ENCODE data around the gene CDKAL1. TPM values are rescaled to one million over a fixed set of nuclear protein-coding genes. Genes with fewer than 3 reads are reported as not detected.

Gene CDKAL1
- total and polyA plus RNA-seq, 10 of the 15 experiments (the other 5 are each of a cell fraction or from before 2014, with no cell fraction given): 10.7 to 26.9 (median 17.3) TPM

GRCh38 chr6:21259660-21260059 lies 725.4 kb downstream of the CDKAL1 start:
- ATAC-seq: no peak
- ChIA-PET CTCF (interaction anchor here (0.7 to 0.9 kb wide), 2 partner anchors 239 to 690 kb away, joined by 3 read pairs; no protein-coding TSS in a partner anchor), POLR2A (interaction anchor here (0.5 kb wide), 1 partner anchor 329 kb away, joined by 4 read pairs; no protein-coding TSS in a partner anchor), RAD21 (ENCODE audit: unreplicated experiment) (interaction anchor here (0.9 to 1.0 kb wide), 2 partner anchors 46 to 51 kb away, joined by 3 to 4 read pairs; no protein-coding TSS in a partner anchor), SMC1A (ENCODE audit: uncharacterized antibody, unreplicated experiment) (interaction anchor here (0.7 to 1.3 kb wide), 4 partner anchors 38 to 235 kb away, joined by 3 read pairs; no protein-coding TSS in a partner anchor)
- in situ Hi-C loops (cut with MboI) (no loop called here), intact Hi-C loops (cut with micrococcal nuclease; ENCODE audit: unreplicated experiment) (loop anchor here (5.0 kb wide), 2 partner anchors 178 to 237 kb away; no protein-coding TSS in a partner anchor)
- H3K36me3 ChIP-seq (ENCODE audit: control insufficient read depth in 2 of 2, insufficient read depth in 2 of 2, low read length in 1 of 2): no peaks in the 10 kb centered on the region
- H4K20me1 ChIP-seq (ENCODE audit: control insufficient read depth, insufficient read depth): no peaks in the 10 kb centered on the region
- DNase-seq (ENCODE audit: low read depth, low spot score): no peak
- H3K79me2 ChIP-seq (ENCODE audit: control insufficient read depth, insufficient read depth, low read length): no peaks in the 10 kb centered on the region
- H3K4me2 ChIP-seq (ENCODE audit: control insufficient read depth, insufficient read depth): no peak overlapping the region
- 69% methylated on average over 2 of the region's 2 CpGs for WGBS (ENCODE audit: insufficient coverage, insufficient replicate concordance, low lambda C conversion rate, missing lambda C conversion rate)
- BruUV-seq (replicated peaks): no TSS peak
- FAIRE-seq: no peak
- no peak overlapping the region for H3K27ac ChIP-seq (ENCODE audit: control insufficient read depth, insufficient read depth)
- H3K4me3 ChIP-seq: no peak overlapping the region
- H3K9me3 ChIP-seq (replicated peaks; ENCODE audit: control insufficient read depth, insufficient read depth, low read length): no peaks in the 10 kb centered on the region; the same call in 1 of the 3 replicates
- TF ChIP-seq ZBED1 (IDR thresholded peaks at IDR 0.05; ENCODE audit: borderline replicate concordance) (no peak), POLR2AphosphoS2 (IDR thresholded peaks at IDR 0.05; ENCODE audit: low read depth, low read length) (no peak)
- H2AFZ ChIP-seq (ENCODE audit: control insufficient read depth, low read depth, low read length): no peak overlapping the region
- H3K9ac ChIP-seq (ENCODE audit: control insufficient read depth, insufficient read depth, low read length): no peak overlapping the region
- peaks cover 9% of the 10 kb centered on the region for H3K4me1 ChIP-seq (ENCODE audit: control insufficient read depth, insufficient read depth, low read length)
- no peaks in the 10 kb centered on the region for H3K27me3 ChIP-seq (replicated peaks in 1 of 2; ENCODE audit: control insufficient read depth in 2 of 2, insufficient read depth in 2 of 2, low read length in 1 of 2)

GRCh38 chr6:21262504-21262903 lies 728.2 kb downstream of the CDKAL1 start:
- CTCF ChIA-PET: interaction anchor here (1.0 to 1.2 kb wide), 2 partner anchors 61 to 240 kb away, joined by 3 read pairs; no protein-coding TSS in a partner anchor

More at GRCh38 chr6:21262504-21262903, 728.2 kb downstream of the CDKAL1 start:
- no peaks in the 10 kb centered on the region for H3K79me2 ChIP-seq (ENCODE audit: control insufficient read depth, insufficient read depth, low read length)
- H3K36me3 ChIP-seq (ENCODE audit: control insufficient read depth in 2 of 2, insufficient read depth in 2 of 2, low read length in 1 of 2): no peaks in the 10 kb centered on the region
- TF ChIP-seq BCL3 (IDR thresholded peaks at IDR 0.05; ENCODE audit: borderline replicate concordance, insufficient read depth, low read depth, low read length, poor library complexity, severe bottlenecking) (no peak), ESRRA (IDR thresholded peaks at IDR 0.05; ENCODE audit: low read length) (no peak), RELB (IDR thresholded peaks at IDR 0.05; ENCODE audit: low read depth) (no peak), ATF2 (IDR thresholded peaks at IDR 0.05; ENCODE audit: low read length) (no peak), POLR2A (IDR thresholded peaks at IDR 0.05; ENCODE audit: low read depth, low read length) (no peak), CHD2 (IDR thresholded peaks at IDR 0.05; ENCODE audit: borderline replicate concordance, low read depth, low read length) (no peak), NR2C1 (IDR thresholded peaks at IDR 0.05) (no peak), FOXK2 (IDR thresholded peaks at IDR 0.05) (no peak), IKZF2 (IDR thresholded peaks at IDR 0.05) (peak in 1 of 2 experiments; percentile 33; a peak in 2 of 4 replicates), ZNF24 (IDR thresholded peaks at IDR 0.05) (no peak), SP1 (IDR thresholded peaks at IDR 0.05; ENCODE audit: low read depth, low read length) (no peak), IKZF1 (conservative IDR thresholded peaks at IDR 0.05) (peak; percentile 64)
- RAD21 ChIA-PET (ENCODE audit: unreplicated experiment): interaction anchor here (0.9 to 1.7 kb wide), 3 partner anchors 325 to 385 kb away, joined by 3 read pairs; partner anchors contain the start of gene SOX4
- in situ Hi-C loops (cut with MboI) (no loop called here), intact Hi-C loops (cut with micrococcal nuclease; ENCODE audit: unreplicated experiment) (loop anchor here (5.0 kb wide), 2 partner anchors 175 to 240 kb away; no protein-coding TSS in a partner anchor)
- ATAC-seq (no peak), DNase-seq (ENCODE audit: low read depth, low spot score) (no peak), FAIRE-seq (no peak)
- BruUV-seq (replicated peaks): no TSS peak
- WGBS (ENCODE audit: insufficient coverage, insufficient replicate concordance, low lambda C conversion rate, missing lambda C conversion rate): 76% methylated on average over 5 of the region's 5 CpGs
- H3K4me1 ChIP-seq (ENCODE audit: control insufficient read depth, insufficient read depth, low read length): peaks cover 17% of the 10 kb centered on the region
- no peak overlapping the region for H3K4me3 ChIP-seq
- no peaks in the 10 kb centered on the region for H3K27me3 ChIP-seq (replicated peaks in 1 of 2; ENCODE audit: control insufficient read depth in 2 of 2, insufficient read depth in 2 of 2, low read length in 1 of 2)
- no peak overlapping the region for H3K4me2 ChIP-seq (ENCODE audit: control insufficient read depth, insufficient read depth)
- H2AFZ ChIP-seq (ENCODE audit: control insufficient read depth, low read depth, low read length): no peak overlapping the region
- POLR2A ChIA-PET: no interaction called here
- no peaks in the 10 kb centered on the region for H4K20me1 ChIP-seq (ENCODE audit: control insufficient read depth, insufficient read depth)
- no peak overlapping the region for H3K9ac ChIP-seq (ENCODE audit: control insufficient read depth, insufficient read depth, low read length)
- no peak overlapping the region for H3K27ac ChIP-seq (ENCODE audit: control insufficient read depth, insufficient read depth)
- SMC1A ChIA-PET (ENCODE audit: uncharacterized antibody, unreplicated experiment): interaction anchor here (0.7 to 4.2 kb wide), 8 partner anchors 83 to 656 kb away, joined by 3 to 20 read pairs (median 3); partner anchors contain the start of gene SOX4
- no peaks in the 10 kb centered on the region for H3K9me3 ChIP-seq (replicated peaks; ENCODE audit: control insufficient read depth, insufficient read depth, low read length)
